H1 (cell line): ENCODE results near the gene ITGA6. TPM values are rescaled to one million over a fixed set of nuclear protein-coding genes. Genes with fewer than 3 reads are reported as not detected.

Experiments
- EGR1 ChIP-seq: IDR thresholded peaks from 2 replicates; pipeline ENCODE4 v1.6.1; 2011; ENCODE audit warnings: low read depth, low read length, borderline replicate concordance
- FOSL1 ChIP-seq: IDR thresholded peaks from 2 replicates; pipeline ENCODE4 v1.6.1; 2011; ENCODE audit warnings: mild to moderate bottlenecking, low read depth, low read length, moderate library complexity; ENCODE audit not compliant: insufficient read depth
- RXRA ChIP-seq: IDR thresholded peaks from 2 replicates; pipeline ENCODE4 v1.6.1; 2011; ENCODE audit warnings: low read depth, mild to moderate bottlenecking, low read length, moderate library complexity; ENCODE audit not compliant: insufficient read depth
- SIN3A ChIP-seq, 2 experiments: IDR thresholded peaks in 1 of 2; conservative IDR thresholded peaks in 1 of 2; 2 replicates each; pipeline ENCODE4 v1.6.1; 2011 to 2012; ENCODE audit warnings: low read length in 2 of 2, improper control_type of control experiment in 1 of 2, low read depth in 1 of 2, mild to moderate bottlenecking in 1 of 2
- SUZ12 ChIP-seq: fragments of 200-600 bp; sonication (generic); IDR thresholded peaks from 2 replicates; pipeline ENCODE4 v1.6.1; 2012; ENCODE audit warnings: mild to moderate bottlenecking, inconsistent platforms, low read length, moderate library complexity, mixed read lengths
- polyA plus RNA-seq, 7 experiments: library from polyadenylated mRNA; depleted of rRNA in 3 of 7; stranded (reverse) in 5 of 7; unstranded in 2 of 7; fragments of >200 nt in 5 of 7; fragments of 200-250 nt in 2 of 7; gene quantifications; 1 replicate in 5 of 7; 2 replicates in 1 of 7; 4 replicates in 1 of 7; pipeline versions ENCODE4 v1.2.1 to v1.2.3, GENCODE V29; 2011 to 2013; ENCODE audit warnings: missing spikeins in 2 of 7, mixed read lengths in 2 of 7
- total RNA-seq: library from RNA; stranded (reverse); fragmentation: NEBNext Ultra II Directional; extraction: Animal tissue kit (Norgen Biotek cat#: 25700); gene quantifications from 2 replicates; pipeline ENCODE4 v1.2.1, GENCODE V29; 2021
- TF ChIP-seq, protein P1 (sequence below): fragments of 300-600 bp; sonication (generic); IDR thresholded peaks from 2 replicates; pipeline ENCODE4 v1.7.1; 2012; ENCODE audit warnings: low read length, moderate library complexity, mild to moderate bottlenecking, inconsistent platforms; ENCODE audit not compliant: insufficient replicate concordance

ITGA6 gene
- total and polyA plus RNA-seq, 2 of the 8 experiments (the other 6 are each of a cell fraction or from before 2014, with no cell fraction given) = 26.9 to 118 TPM

DNA sequence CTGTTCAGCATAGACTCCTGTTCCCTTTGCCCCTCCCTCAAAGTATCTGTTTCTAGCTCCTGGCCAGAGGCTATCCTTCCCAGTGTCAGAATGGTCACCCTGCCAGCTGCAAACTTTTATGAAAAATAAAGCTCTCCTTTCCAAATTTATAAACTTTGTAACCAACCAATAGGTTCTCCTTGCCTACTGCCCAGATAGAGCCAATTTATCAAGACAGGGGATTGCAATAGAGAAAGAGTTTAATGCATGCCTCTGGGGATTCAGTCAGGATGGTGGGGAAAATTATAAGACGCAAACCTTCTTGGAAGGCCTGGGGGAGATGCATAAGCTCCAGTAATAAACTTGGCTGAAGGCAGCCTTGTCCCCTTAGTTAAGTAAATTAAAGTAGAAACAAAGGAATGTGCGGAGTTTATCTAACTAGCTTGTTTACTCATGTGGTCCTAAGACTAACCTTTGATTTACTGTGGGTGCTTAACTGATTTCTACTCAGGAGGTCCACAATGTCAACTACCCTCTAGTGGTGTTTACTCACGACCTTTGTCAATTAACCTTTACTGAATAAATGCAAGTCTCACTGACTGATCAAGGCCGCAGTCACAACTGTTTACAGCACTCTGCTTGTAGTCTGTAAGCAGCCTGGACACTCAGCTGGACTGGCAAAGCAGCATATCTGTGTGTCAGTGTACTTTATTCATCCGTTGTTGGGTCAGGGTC, 85.6 kb downstream of the ITGA6 start (continued):
- TF ChIP-seq EGR1 (no peak), FOSL1 (no peak), SIN3A (conservative IDR thresholded peaks at IDR 0.05 in 1 of 2, IDR thresholded peaks at IDR 0.05 in 1 of 2; ENCODE audit: low read depth in 1 of 2, low read length in 2 of 2) (no peak), RXRA (no peak), SUZ12 (no peak)
- TF ChIP-seq, protein P1, sequence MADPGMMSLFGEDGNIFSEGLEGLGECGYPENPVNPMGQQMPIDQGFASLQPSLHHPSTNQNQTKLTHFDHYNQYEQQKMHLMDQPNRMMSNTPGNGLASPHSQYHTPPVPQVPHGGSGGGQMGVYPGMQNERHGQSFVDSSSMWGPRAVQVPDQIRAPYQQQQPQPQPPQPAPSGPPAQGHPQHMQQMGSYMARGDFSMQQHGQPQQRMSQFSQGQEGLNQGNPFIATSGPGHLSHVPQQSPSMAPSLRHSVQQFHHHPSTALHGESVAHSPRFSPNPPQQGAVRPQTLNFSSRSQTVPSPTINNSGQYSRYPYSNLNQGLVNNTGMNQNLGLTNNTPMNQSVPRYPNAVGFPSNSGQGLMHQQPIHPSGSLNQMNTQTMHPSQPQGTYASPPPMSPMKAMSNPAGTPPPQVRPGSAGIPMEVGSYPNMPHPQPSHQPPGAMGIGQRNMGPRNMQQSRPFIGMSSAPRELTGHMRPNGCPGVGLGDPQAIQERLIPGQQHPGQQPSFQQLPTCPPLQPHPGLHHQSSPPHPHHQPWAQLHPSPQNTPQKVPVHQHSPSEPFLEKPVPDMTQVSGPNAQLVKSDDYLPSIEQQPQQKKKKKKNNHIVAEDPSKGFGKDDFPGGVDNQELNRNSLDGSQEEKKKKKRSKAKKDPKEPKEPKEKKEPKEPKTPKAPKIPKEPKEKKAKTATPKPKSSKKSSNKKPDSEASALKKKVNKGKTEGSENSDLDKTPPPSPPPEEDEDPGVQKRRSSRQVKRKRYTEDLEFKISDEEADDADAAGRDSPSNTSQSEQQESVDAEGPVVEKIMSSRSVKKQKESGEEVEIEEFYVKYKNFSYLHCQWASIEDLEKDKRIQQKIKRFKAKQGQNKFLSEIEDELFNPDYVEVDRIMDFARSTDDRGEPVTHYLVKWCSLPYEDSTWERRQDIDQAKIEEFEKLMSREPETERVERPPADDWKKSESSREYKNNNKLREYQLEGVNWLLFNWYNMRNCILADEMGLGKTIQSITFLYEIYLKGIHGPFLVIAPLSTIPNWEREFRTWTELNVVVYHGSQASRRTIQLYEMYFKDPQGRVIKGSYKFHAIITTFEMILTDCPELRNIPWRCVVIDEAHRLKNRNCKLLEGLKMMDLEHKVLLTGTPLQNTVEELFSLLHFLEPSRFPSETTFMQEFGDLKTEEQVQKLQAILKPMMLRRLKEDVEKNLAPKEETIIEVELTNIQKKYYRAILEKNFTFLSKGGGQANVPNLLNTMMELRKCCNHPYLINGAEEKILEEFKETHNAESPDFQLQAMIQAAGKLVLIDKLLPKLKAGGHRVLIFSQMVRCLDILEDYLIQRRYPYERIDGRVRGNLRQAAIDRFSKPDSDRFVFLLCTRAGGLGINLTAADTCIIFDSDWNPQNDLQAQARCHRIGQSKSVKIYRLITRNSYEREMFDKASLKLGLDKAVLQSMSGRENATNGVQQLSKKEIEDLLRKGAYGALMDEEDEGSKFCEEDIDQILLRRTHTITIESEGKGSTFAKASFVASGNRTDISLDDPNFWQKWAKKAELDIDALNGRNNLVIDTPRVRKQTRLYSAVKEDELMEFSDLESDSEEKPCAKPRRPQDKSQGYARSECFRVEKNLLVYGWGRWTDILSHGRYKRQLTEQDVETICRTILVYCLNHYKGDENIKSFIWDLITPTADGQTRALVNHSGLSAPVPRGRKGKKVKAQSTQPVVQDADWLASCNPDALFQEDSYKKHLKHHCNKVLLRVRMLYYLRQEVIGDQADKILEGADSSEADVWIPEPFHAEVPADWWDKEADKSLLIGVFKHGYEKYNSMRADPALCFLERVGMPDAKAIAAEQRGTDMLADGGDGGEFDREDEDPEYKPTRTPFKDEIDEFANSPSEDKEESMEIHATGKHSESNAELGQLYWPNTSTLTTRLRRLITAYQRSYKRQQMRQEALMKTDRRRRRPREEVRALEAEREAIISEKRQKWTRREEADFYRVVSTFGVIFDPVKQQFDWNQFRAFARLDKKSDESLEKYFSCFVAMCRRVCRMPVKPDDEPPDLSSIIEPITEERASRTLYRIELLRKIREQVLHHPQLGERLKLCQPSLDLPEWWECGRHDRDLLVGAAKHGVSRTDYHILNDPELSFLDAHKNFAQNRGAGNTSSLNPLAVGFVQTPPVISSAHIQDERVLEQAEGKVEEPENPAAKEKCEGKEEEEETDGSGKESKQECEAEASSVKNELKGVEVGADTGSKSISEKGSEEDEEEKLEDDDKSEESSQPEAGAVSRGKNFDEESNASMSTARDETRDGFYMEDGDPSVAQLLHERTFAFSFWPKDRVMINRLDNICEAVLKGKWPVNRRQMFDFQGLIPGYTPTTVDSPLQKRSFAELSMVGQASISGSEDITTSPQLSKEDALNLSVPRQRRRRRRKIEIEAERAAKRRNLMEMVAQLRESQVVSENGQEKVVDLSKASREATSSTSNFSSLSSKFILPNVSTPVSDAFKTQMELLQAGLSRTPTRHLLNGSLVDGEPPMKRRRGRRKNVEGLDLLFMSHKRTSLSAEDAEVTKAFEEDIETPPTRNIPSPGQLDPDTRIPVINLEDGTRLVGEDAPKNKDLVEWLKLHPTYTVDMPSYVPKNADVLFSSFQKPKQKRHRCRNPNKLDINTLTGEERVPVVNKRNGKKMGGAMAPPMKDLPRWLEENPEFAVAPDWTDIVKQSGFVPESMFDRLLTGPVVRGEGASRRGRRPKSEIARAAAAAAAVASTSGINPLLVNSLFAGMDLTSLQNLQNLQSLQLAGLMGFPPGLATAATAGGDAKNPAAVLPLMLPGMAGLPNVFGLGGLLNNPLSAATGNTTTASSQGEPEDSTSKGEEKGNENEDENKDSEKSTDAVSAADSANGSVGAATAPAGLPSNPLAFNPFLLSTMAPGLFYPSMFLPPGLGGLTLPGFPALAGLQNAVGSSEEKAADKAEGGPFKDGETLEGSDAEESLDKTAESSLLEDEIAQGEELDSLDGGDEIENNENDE = no peak
